Tibial nerve (tissue), 4 donors: ENCODE data around the gene NUP133. TPM values are rescaled to one million over a fixed set of nuclear protein-coding genes. Genes with fewer than 3 reads are reported as not detected.
A peak's percentile ranks its signal among the peaks of the same experiment; 100 is the strongest.
"Not testable (repeated sequence)": the region's sequence is repeated elsewhere in the genome, so short reads cannot be mapped to it uniquely, and the experiment has no call there.

ENCODE experiments used
- DNase-seq, 2 donors: peaks; one replicate each; pipeline ENCODE4 v3.0.0-alpha.2; 2019; ENCODE audit warnings: low spot score in 2 of 2
- H3K27ac ChIP-seq, 4 donors: fragments of 200-600 bp; sonication (generic) in 3 of 4; one replicate each; pipeline ENCODE4 v1.5.1; 2017 to 2019; ENCODE audit warnings: mild to moderate bottlenecking in 1 of 4
- H3K27me3 ChIP-seq, 2 donors: fragments of 200-600 bp; sonication (generic) in 1 of 2; one replicate each; pipeline versions ENCODE4 v1.5.1 to v1.6.0; 2017 to 2019
- H3K36me3 ChIP-seq, 3 donors: fragments of 200-600 bp; sonication (generic); one replicate each; pipeline ENCODE4 v1.5.1; 2018 to 2019
- H3K4me1 ChIP-seq, 4 donors: fragments of 200-600 bp; sonication (generic) in 3 of 4; one replicate each; pipeline ENCODE4 v1.5.1; 2017 to 2019
- H3K4me3 ChIP-seq, 4 donors: fragments of 200-600 bp; sonication (generic) in 3 of 4; one replicate each; pipeline ENCODE4 v1.5.1; 2017 to 2019; ENCODE audit warnings: mild to moderate bottlenecking in 1 of 4, moderate library complexity in 1 of 4
- H3K9me3 ChIP-seq, 4 donors: fragments of 200-600 bp; sonication (generic) in 3 of 4; one replicate each; pipeline ENCODE4 v1.5.1; 2017 to 2019
- EP300 ChIP-seq, 2 donors: sonication (generic); formaldehyde crosslinking; IDR thresholded peaks; one replicate each; pipeline ENCODE4 v1.6.1; 2017; ENCODE audit warnings: antibody characterized with exemption in 2 of 2, mild to moderate bottlenecking in 1 of 2
- POLR2A ChIP-seq, 2 donors: fragments of 450-650 bp; IDR thresholded peaks; one replicate each; pipeline ENCODE4 v1.6.1; 2017; ENCODE audit warnings: antibody characterized with exemption in 2 of 2, mild to moderate bottlenecking in 2 of 2, moderate library complexity in 2 of 2
- WGBS, 2 donors: methylation state at CpG; one replicate each; pipeline ENCODE4 v1.1.5; 2018; 5-methylcytosine and 5-hydroxymethylcytosine counted together
- total RNA-seq, 4 donors: library from RNA; depleted of rRNA; stranded (reverse); fragments of >200 nt; gene quantifications; one replicate each; pipeline ENCODE4 v1.1.0, GENCODE V29; 2016
- TF ChIP-seq, protein P1 (sequence below), 5 experiments: fragments of 200-600 bp in 3 of 5; fragments of 450-650 bp in 2 of 5; sonication (generic) in 3 of 5; IDR thresholded peaks; one replicate each; pipeline ENCODE4 v1.5.1; 2016 to 2019; ENCODE audit warnings: antibody characterized with exemption in 5 of 5, mild to moderate bottlenecking in 3 of 5, moderate library complexity in 2 of 5

NUP133 gene
- total RNA-seq, 4 donors from 2014 or later, result 24.9 to 56.1 (median 43.2) TPM

GRCh38 chr1:229529639-229530038 lies 21.5 kb upstream of the NUP133 start:
- Histone ChIP-seq H3K9me3 (no peaks in the 10 kb centered on the region), H3K4me3 (no peak overlapping the region), H3K4me1 (no peaks in the 10 kb centered on the region), H3K27me3 (no peaks in the 10 kb centered on the region), H3K27ac (no peak overlapping the region), H3K36me3 (peaks cover 0 to 95% (median 5%) of the 10 kb centered on the region in 3 donors)
- no peak for DNase-seq
- TF ChIP-seq, protein P1, sequence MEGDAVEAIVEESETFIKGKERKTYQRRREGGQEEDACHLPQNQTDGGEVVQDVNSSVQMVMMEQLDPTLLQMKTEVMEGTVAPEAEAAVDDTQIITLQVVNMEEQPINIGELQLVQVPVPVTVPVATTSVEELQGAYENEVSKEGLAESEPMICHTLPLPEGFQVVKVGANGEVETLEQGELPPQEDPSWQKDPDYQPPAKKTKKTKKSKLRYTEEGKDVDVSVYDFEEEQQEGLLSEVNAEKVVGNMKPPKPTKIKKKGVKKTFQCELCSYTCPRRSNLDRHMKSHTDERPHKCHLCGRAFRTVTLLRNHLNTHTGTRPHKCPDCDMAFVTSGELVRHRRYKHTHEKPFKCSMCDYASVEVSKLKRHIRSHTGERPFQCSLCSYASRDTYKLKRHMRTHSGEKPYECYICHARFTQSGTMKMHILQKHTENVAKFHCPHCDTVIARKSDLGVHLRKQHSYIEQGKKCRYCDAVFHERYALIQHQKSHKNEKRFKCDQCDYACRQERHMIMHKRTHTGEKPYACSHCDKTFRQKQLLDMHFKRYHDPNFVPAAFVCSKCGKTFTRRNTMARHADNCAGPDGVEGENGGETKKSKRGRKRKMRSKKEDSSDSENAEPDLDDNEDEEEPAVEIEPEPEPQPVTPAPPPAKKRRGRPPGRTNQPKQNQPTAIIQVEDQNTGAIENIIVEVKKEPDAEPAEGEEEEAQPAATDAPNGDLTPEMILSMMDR (IDR thresholded peaks at IDR 0.05), result no peak
- TF ChIP-seq EP300 (IDR thresholded peaks at IDR 0.05), result no peak
- TF ChIP-seq POLR2A (IDR thresholded peaks at IDR 0.05), result no peak
- WGBS, 2 donors, result 93 to 95% methylated on average over 7 of the region's 7 CpGs

GRCh38 chr1:229526695-229527094 lies 18.6 kb upstream of the NUP133 start:
- WGBS, 2 donors, result 91 to 95% methylated on average over 1 of the region's 1 CpG

DNA sequence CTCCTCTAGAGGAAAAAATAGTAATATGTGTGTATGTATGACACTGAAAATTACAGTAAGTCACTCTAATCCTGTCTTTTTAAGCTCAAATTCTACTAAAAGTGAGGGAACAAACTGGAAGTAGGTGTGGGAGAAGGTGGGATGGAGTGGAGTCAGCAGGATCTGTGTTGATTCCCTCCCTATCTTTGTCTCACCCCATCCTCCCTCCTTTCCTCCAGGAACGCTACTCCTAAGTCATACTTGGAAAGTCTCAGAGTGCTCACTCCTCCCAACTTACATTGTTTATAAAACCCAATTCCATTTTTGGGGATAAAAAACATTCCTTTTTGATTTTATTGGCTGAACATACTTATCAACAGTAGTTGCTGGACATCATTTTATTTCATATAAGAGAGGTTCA lies 14.9 kb upstream of the NUP133 start:
- Histone ChIP-seq H3K36me3 (peaks cover 0 to 96% (median 0%) of the 10 kb centered on the region in 3 donors), H3K4me3 (no peak overlapping the region), H3K4me1 (no peaks in the 10 kb centered on the region), H3K9me3 (no peaks in the 10 kb centered on the region), H3K27ac (no peak overlapping the region), H3K27me3 (no peaks in the 10 kb centered on the region)
- DNase-seq, result no peak
- no peak for TF ChIP-seq EP300 (IDR thresholded peaks at IDR 0.05)
- TF ChIP-seq POLR2A (IDR thresholded peaks at IDR 0.05), result no peak
- TF ChIP-seq, protein P1 (IDR thresholded peaks at IDR 0.05), result no peak
- 70 to 84% methylated on average over 1 of the region's 1 CpG for WGBS, 2 donors

More at GRCh38 chr1:229526695-229527094, 18.6 kb upstream of the NUP133 start:
- no peaks in the 10 kb centered on the region for H3K9me3 ChIP-seq
- H3K4me1 ChIP-seq, result no peaks in the 10 kb centered on the region
- H3K4me3 ChIP-seq, result no peak overlapping the region
- H3K27me3 ChIP-seq, result no peaks in the 10 kb centered on the region
- DNase-seq, result no peak
- TF ChIP-seq EP300 (IDR thresholded peaks at IDR 0.05), result no peak
- TF ChIP-seq POLR2A (IDR thresholded peaks at IDR 0.05), result no peak
- TF ChIP-seq, protein P1 (IDR thresholded peaks at IDR 0.05), result no peak
- H3K36me3 ChIP-seq, result peaks cover 0 to 96% (median 5%) of the 10 kb centered on the region in 3 donors
- no peak overlapping the region for H3K27ac ChIP-seq

DNA sequence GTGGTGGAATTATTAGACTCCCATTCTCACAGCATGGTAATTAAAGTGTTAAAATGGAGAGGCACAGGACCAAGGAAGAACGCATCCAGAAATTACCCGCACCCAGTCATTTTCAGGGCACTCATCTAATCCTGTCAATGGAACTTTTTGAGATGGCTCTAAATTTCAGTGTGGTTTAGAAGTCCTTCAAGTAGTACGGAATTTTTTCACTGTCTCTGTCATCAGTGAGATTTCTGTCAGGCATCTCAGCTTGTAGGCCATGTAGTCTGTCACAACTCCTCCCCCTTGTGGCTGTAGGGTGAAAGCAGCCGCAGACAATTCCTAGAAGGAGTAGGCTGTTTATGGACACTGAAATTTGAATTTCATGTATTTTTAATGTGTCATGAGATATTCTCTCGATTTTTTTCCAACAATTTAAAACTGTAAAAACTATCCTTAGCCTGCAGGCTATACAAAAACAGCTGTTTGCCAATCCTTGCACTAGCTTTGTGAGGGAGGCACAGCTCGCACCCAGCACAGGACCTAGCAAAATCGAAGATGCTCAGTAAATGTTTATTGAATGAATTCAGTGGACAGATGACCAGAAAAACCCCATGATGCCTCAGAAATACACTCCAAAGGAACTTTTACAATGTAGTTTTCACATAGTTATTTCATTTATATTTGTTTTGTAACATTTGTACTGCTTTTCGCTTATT lies 6.6 kb upstream of the NUP133 start:
- Histone ChIP-seq H3K4me1 (peaks cover 0 to 7% (median 0%) of the 10 kb centered on the region in 4 donors), H3K9me3 (no peaks in the 10 kb centered on the region), H3K27me3 (no peaks in the 10 kb centered on the region), H3K27ac (no peak overlapping the region), H3K36me3 (peaks cover 0 to 31% (median 0%) of the 10 kb centered on the region in 3 donors), H3K4me3 (no peak overlapping the region)
- no peak for TF ChIP-seq EP300 (IDR thresholded peaks at IDR 0.05)
- TF ChIP-seq, protein P1 (IDR thresholded peaks at IDR 0.05), result peak; percentile 69 to 85 (median 75)
- 37 to 40% methylated on average over 8 of the region's 8 CpGs for WGBS, 2 donors
- DNase-seq, result peak; percentile 36 to 77

DNA sequence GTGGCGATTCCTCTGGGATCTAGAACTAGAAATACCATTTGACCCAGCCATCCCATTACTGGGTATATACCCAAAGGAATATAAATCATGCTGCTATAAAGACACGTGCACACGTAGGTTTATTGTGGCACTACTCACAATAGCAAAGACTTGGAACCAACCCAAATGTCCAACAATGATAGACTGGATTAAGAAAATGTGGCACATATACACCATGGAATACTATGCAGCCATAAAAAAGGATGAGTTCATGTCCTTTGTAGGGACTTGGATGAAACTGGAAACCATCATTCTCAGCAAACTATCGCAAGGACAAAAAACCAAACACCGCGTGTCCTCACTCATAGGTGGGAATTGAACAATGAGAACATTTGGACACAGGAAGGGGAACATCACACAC lies 3.5 kb upstream of the NUP133 start:
- H3K27ac ChIP-seq, H3K9me3 ChIP-seq, DNase-seq, H3K4me3 ChIP-seq, H3K27me3 ChIP-seq: not testable (repeated sequence)
- Histone ChIP-seq H3K36me3 (peaks cover 0 to 10% (median 0%) of the 10 kb centered on the region in 3 donors), H3K4me1 (peaks cover 0 to 25% (median 7%) of the 10 kb centered on the region in 4 donors)
- 90 to 94% methylated on average over 6 of the region's 6 CpGs for WGBS, 2 donors

DNA sequence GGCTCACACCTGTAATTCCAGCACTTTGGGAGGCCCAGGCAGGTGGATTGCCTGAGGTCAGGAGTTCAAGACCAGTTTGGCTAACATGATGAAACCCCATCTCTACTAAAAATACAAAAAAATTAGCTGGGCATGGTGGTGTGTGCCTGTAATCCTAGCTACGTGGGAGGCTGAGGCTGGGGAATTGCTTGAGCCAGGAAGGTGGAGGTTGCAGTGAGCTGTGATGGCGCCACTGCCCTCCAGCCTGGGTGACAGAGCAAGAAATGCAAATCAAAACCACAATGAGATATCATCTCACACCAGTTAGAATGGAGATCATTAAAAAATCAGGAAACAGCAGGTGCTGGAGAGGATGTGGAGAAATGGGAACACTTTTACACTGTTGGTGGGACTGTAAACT lies 3.1 kb upstream of the NUP133 start:
- H3K4me3 ChIP-seq, H3K9me3 ChIP-seq, H3K27ac ChIP-seq, DNase-seq, H3K27me3 ChIP-seq, H3K36me3 ChIP-seq: not testable (repeated sequence)
- peaks cover 0 to 29% (median 9%) of the 10 kb centered on the region in 4 donors for H3K4me1 ChIP-seq
- WGBS, 2 donors, result 80 to 87% methylated on average over 2 of the region's 2 CpGs
